Stimulated activated CD4-positive, alpha-beta T cell treated with anti-CD3 and anti-CD28 coated beads, TNF-alpha, amount 100 ng/mL, for 48 hours (primary cell): ENCODE data around the gene COMMD2.

ENCODE experiments used
- DNase-seq, 3 donors: peaks; one replicate each; pipeline ENCODE4 v3.0.0-alpha.2; 2020; ENCODE audit warnings: low read depth in 3 of 3

The COMMD2 gene

GRCh38 chr3:149763565-149764195 is 11.4 kb upstream of the COMMD2 start:
- no peak for DNase-seq

GRCh38 chr3:149753717-149754116 is 1.4 kb upstream of the COMMD2 start:
- DNase-seq: no peak

- no peak for DNase-seq
These were observed 473 bp upstream of the COMMD2 start for GRCh38 chr3:149752788-149753136.

- no peak for DNase-seq
These were observed 738 bp downstream of the COMMD2 start for GRCh38 chr3:149751551-149751950.

GRCh38 chr3:149744606-149745005 is 7.7 kb downstream of the COMMD2 start:
- DNase-seq: no peak

GRCh38 chr3:149744151-149744550 is 8.1 kb downstream of the COMMD2 start:
- no peak for DNase-seq

GRCh38 chr3:149739396-149739795 is 12.9 kb downstream of the COMMD2 start:
- no peak for DNase-seq

GRCh38 chr3:149738876-149739275 is 13.4 kb downstream of the COMMD2 start:
- no peak for DNase-seq

GRCh38 chr3:149736953-149737205 is 15.4 kb downstream of the COMMD2 start:
- DNase-seq: no peak

GRCh38 chr3:149736175-149736952 is 15.9 kb downstream of the COMMD2 start:
- DNase-seq: no peak

GRCh38 chr3:149732234-149732633 is 20.1 kb downstream of the COMMD2 start:
- DNase-seq: no peak

- no peak for DNase-seq
These were observed 24.6 kb downstream of the COMMD2 start for GRCh38 chr3:149727656-149728055.

GRCh38 chr3:149726716-149727407 is 25.4 kb downstream of the COMMD2 start:
- no peak for DNase-seq

- no peak for DNase-seq
These were observed 28.5 kb downstream of the COMMD2 start for GRCh38 chr3:149723781-149724180.

- no peak for DNase-seq
These were observed 31.4 kb downstream of the COMMD2 start for GRCh38 chr3:149720918-149721317.

- no peak for DNase-seq
These were observed 34.8 kb downstream of the COMMD2 start for GRCh38 chr3:149717391-149718056.

GRCh38 chr3:149716984-149717383 is 35.3 kb downstream of the COMMD2 start:
- no peak for DNase-seq

- no peak for DNase-seq
These were observed 37.0 kb downstream of the COMMD2 start for GRCh38 chr3:149715247-149715646.

- DNase-seq: no peak
These were observed 38.3 kb downstream of the COMMD2 start for GRCh38 chr3:149713730-149714654.

- DNase-seq: no peak
These were observed 45.4 kb downstream of the COMMD2 start for GRCh38 chr3:149706905-149707304.

GRCh38 chr3:149705416-149705815 is 46.9 kb downstream of the COMMD2 start:
- no peak for DNase-seq

GRCh38 chr3:149703466-149703865 is 48.8 kb downstream of the COMMD2 start:
- DNase-seq: no peak
